ENCODE results near the gene CACNB1.

GRCh38 chr17:39153599-39154051 is 43.8 kb downstream of the CACNB1 start:
- TF ChIP-seq CTCF (IDR thresholded peaks at IDR 0.05) (no peak), POLR2A (IDR thresholded peaks at IDR 0.05) (no peak), POLR2AphosphoS5 (IDR thresholded peaks at IDR 0.05) (peak in 2 of 3 donors; percentile 72 to 73), EP300 (IDR thresholded peaks at IDR 0.05) (no peak)
